GM19468 (cell line): Measurements from ENCODE around the gene VSIG8.

Source experiments
- ATAC-seq: cut with Tn5 transposase; IDR thresholded peaks from one replicate; pipeline ENCODE4 v1.9.1; 2021; ENCODE audit warnings: mild to moderate bottlenecking, moderate library complexity, moderate number of reproducible peaks; ENCODE audit not compliant: unreplicated experiment; ENCODE audit errors: extremely low read depth

Gene VSIG8

DNA sequence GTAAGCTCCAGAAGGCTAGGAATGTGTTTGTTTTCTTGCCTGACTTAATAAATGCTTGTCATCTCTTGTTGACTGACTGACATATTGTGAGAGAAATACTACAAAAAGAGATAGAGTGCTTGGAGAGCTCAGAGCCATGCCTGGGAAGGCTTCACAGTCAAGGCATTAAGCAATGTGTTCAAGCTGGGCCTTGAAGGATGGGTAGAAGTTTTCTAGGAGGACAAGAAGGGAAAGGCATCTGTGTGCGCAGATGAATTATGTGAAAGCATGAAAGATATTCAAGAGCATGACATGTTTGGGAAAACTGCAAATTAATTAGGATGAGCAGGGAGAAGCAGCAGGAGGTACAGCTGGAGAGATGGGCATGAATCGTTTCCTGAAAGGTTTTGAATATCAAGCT lies 30.1 kb downstream of the VSIG8 start:
- ATAC-seq: no peak

DNA sequence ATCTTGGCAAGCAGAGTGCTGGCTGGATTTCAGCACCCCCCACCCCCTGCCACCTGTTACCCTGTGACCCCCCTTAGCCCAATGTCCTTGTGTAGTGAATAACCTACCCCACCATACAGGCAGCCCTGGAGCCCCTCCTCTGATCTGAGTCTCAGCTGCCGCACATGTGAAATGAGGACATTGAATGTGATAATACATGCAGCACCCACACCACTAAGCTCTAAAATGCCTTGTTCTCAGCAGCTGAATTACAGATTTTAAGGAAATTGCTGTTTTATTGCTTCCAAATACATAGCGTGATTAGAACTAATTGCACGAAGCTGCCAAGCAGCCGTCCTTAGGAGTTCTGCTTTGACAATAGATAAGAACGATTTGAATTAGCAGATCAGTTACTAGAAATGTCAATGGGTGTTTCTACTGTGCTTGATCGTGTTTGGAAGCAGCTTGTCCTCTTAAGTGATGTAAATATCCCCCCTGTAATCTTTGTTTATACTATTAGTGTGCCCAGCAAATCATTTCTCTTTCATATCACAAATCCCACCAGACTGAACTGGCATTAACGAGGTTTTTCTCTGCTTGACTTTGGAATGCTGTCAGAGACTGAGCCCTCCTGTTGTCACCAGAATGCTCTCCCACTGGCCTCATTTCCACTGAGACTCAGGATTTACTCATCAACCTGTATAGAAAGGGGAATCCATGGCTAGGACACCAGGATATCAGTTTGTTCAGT lies 30.9 kb downstream of the VSIG8 start:
- no peak for ATAC-seq

DNA sequence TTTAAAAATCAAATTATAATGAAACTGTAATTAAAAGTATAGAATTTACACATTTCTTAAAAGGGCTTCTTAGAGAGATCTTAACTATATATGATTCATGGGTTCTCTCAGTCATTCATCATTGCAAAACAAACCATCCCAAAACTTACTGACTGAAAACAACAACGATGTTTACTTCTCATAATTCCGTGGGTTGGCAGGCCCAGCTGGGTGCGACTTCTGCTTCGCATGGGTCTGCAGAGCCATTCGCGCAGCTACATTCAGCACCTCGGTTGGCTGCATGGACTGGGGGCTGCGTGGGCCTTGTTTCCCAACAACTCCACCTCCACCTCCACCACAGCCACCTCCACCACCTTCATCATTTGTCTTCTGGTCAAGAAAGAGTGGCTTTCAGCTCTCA lies 31.7 kb downstream of the VSIG8 start:
- no peak for ATAC-seq

DNA sequence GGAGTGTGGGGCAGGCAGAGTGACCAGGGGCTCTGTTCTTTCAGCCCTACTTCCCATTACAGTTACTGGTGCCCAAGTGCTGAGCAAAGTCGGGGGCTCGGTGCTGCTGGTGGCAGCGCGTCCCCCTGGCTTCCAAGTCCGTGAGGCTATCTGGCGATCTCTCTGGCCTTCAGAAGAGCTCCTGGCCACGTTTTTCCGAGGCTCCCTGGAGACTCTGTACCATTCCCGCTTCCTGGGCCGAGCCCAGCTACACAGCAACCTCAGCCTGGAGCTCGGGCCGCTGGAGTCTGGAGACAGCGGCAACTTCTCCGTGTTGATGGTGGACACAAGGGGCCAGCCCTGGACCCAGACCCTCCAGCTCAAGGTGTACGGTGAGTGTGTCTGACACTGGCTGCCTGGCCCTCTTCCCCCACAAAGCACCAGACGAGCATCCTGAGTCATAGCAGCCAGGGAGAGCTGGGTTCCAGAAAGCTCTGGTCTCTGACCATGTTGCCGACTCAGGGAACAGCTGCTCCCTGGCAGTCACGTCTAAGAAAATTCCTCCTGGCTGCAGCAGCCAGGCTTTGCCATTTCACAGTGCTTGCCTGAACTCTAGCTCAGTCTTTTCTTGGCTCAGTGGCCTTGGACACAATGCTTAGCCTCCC lies 32.5 kb downstream of the VSIG8 start:
- ATAC-seq: no peak

DNA sequence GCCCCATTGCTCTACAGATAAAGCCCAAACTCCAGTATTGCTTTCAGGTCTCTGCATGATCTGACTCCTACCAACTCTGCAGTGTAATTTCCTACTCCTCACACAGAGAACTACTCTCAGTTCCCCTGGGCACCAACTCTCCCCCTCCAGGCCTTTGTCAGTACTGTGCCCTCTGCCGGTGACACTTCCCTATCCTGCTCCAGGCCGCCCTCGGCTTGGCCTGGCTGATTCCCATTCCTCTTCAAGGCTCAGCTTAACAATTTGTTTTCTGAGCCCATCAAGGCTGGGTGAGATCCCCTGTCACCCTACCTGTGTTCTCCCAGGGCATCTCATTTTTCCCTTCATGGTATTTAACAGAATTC lies 33.2 kb downstream of the VSIG8 start:
- ATAC-seq: peak; percentile 80

DNA sequence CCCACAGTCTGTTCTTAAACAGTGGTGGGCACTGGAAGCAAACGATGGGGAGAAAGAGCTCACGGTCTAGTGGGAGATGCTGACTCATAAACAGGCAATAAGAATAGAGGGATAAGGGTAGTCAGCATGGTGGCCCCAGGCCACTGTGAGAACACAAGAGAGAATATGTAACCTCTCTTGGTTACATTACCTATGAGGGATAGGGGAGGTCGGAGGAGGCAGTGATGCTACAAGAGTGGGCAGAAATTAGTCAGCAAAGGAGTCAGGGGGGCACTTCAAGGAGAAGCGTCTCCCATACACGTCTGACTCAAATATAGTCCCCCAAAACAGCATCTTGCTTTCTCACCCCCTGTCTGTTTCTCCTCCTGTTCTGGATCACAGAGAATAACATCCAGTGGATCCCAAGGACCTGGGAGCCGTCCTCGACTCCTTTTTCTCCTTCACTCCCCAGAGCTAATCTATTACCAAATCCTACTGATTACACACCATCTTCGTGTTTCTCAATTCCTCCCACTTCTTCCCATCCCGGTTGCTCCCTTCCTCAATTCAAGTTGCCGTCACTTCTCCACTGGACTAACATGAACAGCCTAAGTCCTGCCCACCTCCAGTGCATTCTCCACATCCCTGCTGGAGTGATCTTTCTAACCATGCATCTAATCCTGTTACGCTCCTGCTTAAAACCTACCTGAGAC lies 33.7 kb downstream of the VSIG8 start:
- no peak for ATAC-seq

DNA sequence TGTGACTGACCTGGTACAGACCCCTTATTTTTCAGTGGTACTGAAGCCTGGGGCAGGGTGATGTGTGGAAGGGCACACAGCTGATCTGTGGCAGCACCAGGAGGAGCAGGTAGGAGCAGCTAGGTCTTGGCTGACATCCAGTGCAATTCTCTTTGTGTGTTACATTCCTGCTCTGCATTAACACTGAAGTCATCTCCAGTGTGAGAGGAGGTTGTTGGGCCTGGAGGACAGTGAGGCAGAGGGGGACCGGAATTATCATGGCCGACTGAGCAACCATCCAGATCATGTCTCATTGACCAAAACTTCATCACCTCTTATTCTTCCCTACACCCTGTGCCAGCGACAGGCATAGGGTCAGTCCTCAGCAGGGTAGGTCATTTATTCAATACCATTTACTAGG lies 34.3 kb downstream of the VSIG8 start:
- ATAC-seq: no peak

DNA sequence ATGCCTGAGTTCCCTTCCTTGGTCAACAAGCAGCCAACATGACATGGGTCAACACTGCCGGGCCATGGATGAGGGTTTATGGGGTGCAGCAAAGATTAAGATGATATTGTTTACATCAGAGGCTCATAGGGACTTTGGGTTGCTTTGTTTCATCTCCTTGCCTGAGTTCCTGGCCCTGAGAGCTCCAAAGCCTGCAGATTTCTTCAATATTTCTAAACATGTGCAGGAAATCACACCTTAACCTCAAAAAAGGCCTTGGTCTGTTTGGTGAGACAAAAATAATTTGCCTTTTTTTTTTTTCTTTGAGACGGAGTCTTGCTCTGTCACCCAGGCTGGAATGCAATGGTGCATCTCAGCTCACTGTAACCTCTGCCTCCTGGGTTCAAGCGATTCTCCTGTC lies 34.9 kb downstream of the VSIG8 start:
- ATAC-seq: no peak

DNA sequence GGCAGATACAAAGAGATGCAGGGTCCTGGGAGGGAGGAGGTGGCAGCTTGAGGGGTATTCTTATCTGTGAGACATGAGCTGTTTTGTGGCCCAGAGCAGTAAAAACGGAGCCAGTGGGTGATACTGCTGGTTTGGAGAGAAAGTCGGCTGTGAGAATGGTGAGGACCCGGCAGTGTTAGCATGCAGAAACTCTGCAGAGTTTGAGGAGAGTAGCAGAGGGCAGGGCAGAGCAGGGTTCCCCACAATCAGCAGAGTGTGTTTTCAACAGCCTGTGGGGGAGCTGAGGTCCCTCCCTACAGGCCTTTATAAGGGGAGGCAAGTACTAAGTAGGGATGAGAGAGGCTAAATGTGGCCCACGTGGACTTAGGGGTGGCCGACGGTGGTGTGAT lies 35.4 kb downstream of the VSIG8 start:
- ATAC-seq: no peak

DNA sequence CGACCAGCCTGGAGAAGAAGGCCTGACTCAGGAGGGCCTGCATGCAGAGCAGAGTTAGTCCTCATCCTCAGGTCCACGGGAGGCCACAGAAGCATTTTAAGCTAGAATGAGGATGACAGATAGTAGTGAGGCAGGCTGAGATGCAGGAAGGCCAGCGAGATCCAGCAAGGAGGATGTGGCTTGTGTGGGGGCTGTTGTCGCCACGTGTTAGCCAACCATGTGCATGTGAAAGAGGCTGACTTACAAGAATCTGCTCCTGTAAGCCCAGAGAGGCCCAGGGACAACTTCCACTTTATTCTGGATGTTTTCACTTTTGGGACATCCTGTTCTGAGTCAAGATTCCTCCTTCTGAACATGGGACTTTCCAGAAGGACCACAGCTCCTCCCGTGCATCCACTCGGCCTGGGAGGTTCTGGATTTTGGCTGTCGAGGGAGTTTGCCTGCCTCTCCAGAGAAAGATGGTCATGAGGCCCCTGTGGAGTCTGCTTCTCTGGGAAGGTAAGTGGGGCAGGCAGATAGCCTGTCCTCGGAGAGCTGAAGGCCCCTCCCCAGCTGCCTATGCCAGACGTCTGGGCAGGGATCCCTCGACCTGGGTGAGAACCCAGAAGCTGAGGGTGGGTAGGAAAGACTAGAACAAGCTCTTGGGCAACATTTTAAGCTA lies 35.9 kb downstream of the VSIG8 start, which contains the start of gene SLAMF8:
Gene SLAMF8, plus strand, starts transcription at position 433 of the 661 bp plus-strand sequence. Its CDS starts 26 bp downstream, at position 459.
- ATAC-seq: no peak

DNA sequence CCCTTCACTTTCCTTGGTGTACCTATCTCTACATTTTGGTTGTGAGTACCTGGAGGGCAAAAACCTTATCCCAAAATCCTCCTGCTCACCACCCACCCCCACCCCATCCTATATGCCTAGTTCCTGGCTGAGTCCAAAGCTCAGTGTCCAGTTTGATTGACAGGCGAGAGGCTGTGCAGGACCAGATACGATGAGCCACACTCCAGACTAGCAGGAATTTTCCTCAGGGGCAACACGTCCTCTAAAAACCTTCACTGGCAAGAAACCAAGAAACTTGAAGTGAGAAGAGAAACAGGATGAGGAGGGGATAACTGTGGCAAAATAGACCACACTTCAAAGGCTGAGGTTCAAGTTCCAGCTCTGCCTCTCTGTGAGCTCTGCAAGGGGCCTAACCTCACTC lies 36.9 kb downstream of the VSIG8 start:
- ATAC-seq: no peak

DNA sequence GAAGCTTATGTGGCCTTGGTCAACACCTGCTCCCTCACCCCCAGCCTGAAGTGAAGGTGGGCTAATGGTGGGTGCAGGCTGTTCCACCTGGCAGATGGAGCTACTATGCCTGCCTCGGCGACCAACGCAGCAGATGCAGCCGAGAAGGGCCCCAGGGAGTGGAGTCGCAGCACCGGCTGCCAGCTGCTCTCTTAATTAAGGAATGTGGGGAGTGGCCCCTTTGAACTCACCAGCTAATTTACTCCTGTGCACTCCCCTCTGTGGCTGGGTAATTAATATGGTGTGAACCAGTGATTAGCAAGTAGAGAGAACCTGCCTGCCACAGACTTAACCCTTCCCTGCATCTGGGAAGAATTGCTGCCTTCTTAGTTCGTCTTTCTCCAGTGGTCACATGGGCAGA lies 39.1 kb downstream of the VSIG8 start:
- ATAC-seq: no peak

DNA sequence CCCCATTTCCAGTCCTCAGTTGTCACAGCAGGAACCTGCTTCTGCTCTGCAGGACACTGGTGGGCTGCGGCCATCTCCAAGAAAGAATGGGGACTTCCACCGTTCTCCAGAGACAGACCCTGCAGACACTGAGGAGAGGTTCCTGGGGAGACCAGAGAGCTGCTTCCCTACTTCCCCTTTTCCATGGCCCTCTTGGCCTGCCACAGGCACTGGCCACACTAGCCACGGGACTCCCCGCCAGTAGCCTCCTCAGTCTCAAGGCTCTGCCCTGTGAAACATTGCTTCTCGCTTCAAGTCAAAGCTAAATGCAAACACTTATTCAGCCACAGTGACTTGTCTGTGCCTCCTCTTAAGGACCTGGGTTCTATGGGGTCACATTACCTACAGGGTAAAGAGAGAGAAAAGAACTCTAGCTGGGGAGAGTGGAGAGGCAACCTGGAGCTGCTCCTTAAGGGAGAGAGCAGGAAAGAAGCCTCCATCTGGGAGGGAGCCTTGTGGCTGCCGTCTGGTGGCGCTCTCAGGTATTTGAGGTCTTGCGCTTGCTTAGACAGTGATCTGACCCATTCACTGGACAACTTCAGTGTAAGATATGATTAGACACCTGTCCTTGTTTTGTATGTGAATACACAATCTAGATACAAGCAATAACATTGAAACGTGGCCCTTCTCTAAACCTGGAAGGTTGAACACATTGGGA lies 41.1 kb downstream of the VSIG8 start:
- ATAC-seq: no peak

DNA sequence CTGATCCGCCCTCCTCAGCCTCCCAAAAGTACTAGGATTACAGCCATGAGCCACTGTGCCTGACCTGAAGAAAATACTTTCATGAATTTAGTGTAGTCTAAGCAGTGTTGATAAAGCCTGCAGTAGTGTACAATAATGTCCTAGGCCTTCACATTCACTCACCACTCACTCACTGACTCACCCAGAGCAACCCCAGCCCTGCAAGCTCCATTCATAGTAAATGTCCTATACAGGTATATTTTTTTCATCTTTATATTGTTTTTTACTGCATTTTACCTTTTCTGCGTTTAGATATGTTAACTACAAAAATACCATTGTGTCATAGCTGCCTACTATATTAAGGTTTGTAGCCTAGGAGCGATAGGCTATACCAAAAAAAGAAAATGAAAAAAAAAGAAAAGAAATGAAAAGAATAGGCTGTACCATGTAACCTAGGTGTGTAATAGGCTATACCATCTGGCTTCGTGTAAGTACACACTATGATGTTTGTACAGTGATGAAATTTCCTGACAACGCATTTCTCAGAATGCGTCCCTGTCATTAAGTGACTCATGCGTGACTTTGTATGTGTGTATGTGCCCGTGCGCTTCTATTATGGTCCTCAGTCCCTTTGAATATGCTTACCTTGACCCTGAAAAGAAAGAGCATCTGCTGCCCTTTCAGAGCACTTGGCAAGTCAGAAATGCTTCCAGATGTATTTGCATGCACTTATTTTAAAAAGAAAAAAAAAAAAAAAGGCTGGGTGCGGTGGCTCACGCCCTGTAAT lies 45.0 kb downstream of the VSIG8 start:
- ATAC-seq: no peak

DNA sequence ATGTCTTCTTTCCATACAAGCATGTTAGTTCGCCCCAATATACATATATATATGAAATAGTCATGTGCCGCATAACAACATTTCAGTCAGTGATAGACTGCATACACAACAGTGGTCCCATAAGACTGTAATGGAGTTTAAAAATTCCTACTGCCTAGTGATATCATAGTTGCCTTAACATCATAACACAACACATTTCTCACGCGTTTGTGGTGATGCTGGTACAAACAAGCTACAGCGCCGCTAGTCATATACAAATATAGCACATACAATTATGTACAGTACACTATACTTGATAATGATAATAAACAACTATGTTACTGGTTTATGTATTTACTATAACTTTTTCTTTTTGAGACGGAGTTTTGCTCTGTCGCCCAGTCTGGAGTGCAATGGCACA lies 46.5 kb downstream of the VSIG8 start:
- no peak for ATAC-seq

DNA sequence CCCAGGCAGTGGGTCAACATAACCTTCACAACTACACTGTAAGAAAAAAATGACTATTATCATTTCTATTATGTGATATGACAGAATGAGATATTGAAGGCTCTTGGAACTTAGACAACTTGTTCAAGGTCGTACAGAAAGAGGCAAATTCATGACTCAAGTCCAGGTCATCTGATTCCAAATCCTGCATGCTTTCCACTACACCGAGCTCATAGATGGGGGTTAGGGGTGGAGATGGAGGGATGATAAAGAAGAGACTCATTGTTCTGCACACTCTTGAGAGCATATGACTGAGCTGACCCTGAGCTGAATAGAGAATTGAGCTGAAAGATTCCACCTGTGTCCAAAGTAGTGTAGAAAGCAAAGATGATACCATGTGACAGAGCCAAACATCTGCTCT lies 57.5 kb downstream of the VSIG8 start:
- no peak for ATAC-seq
